ENCODE measurements around the gene RASGEF1C. TPM values are rescaled to one million over a fixed set of nuclear protein-coding genes. Genes with fewer than 3 reads are reported as not detected.
A peak's percentile ranks its signal among the peaks of the same experiment; 100 is the strongest.

The RASGEF1C gene
- total RNA-seq, 1 donor = under 0.01 TPM

DNA sequence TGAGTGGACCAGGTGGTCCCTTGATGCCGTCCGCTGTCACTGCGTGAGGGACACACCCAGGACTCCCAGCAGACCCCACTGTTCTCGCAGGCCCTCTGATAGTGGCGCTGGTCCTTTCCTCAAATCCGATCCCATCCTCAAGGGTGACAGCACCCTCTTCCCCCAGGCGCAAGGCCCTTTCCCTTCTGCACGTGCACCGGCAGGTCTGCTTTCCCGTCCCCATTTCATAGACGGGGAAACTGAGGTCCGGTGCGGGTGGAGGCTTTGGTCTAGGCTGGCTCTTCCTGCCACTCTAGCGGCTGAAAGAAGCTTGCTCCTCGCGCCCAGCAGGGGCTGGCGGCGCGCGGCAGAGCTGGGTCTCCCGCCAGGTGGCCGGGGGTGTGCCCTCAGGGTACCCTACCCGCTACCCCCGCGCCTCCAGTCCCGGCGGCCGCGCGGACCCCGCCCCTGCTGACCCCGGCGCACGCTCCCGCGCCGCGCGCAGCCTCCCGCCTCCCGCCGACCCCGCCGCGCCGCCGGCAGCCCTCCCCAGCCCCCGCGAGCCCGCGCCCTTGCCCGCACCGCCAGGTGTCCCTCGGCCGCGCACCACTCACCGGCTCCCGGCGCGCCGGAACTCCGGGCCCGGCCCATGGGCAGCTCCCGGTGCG is 453 bp downstream of the RASGEF1C start:
- peak overlapping the region; percentile 46 for H3K4me3 ChIP-seq (ENCODE audit: insufficient read depth, low read length)
- H3K36me3 ChIP-seq (ENCODE audit: insufficient read depth, low read length) = no peaks in the 10 kb centered on the region
- DNase-seq (ENCODE audit: insufficient read length, low spot score, missing footprints) = no peak
- H3K9me3 ChIP-seq (ENCODE audit: low read depth, low read length) = no peaks in the 10 kb centered on the region
- no peaks in the 10 kb centered on the region for H3K4me1 ChIP-seq (ENCODE audit: insufficient read depth, low read length)
- TF ChIP-seq, protein P1, sequence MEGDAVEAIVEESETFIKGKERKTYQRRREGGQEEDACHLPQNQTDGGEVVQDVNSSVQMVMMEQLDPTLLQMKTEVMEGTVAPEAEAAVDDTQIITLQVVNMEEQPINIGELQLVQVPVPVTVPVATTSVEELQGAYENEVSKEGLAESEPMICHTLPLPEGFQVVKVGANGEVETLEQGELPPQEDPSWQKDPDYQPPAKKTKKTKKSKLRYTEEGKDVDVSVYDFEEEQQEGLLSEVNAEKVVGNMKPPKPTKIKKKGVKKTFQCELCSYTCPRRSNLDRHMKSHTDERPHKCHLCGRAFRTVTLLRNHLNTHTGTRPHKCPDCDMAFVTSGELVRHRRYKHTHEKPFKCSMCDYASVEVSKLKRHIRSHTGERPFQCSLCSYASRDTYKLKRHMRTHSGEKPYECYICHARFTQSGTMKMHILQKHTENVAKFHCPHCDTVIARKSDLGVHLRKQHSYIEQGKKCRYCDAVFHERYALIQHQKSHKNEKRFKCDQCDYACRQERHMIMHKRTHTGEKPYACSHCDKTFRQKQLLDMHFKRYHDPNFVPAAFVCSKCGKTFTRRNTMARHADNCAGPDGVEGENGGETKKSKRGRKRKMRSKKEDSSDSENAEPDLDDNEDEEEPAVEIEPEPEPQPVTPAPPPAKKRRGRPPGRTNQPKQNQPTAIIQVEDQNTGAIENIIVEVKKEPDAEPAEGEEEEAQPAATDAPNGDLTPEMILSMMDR (IDR thresholded peaks at IDR 0.05; ENCODE audit: extremely low read depth, low read depth, low read length) = no peak
- no peak overlapping the region for H2AFZ ChIP-seq (ENCODE audit: low read length)
- peaks cover 18% of the 10 kb centered on the region for H3K27me3 ChIP-seq (ENCODE audit: insufficient read depth, low read length)
- no peaks in the 10 kb centered on the region for H3K79me2 ChIP-seq (ENCODE audit: insufficient read depth, low read length)
- H3K4me2 ChIP-seq (ENCODE audit: insufficient read depth, low read length) = peak overlapping the region; percentile 48
- no peaks in the 10 kb centered on the region for H4K20me1 ChIP-seq (ENCODE audit: insufficient read depth, low read length)
- H3K27ac ChIP-seq (ENCODE audit: low read depth, low read length) = no peak overlapping the region

DNA sequence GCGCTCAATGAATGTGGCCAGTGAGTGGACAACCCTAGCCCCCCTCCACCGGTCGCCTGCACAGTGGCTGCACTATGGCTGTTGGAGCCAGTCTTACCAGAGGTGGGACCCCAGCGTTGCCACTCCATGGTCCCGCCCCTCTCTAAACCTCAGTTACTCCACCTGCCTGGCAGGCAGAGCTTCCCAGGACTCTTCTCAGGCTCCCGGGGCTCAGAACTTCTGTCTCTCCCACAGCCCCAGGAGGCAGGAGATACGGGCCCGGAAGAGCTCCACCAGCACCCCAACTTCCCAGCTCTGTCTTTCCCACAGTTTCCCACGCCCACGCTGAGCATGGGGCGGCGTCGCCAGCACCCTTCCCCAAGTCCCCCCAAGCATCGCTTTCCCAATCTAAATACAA is 975 bp downstream of the RASGEF1C start:
- H3K4me3 ChIP-seq (ENCODE audit: insufficient read depth, low read length) = no peak overlapping the region
- no peak overlapping the region for H2AFZ ChIP-seq (ENCODE audit: low read length)
- no peaks in the 10 kb centered on the region for H3K9me3 ChIP-seq (ENCODE audit: low read depth, low read length)
- DNase-seq (ENCODE audit: insufficient read length, low spot score, missing footprints) = no peak
- H3K27ac ChIP-seq (ENCODE audit: low read depth, low read length) = no peak overlapping the region
- H4K20me1 ChIP-seq (ENCODE audit: insufficient read depth, low read length) = no peaks in the 10 kb centered on the region
- peak overlapping the region; percentile 48 for H3K4me2 ChIP-seq (ENCODE audit: insufficient read depth, low read length)
- no peaks in the 10 kb centered on the region for H3K36me3 ChIP-seq (ENCODE audit: insufficient read depth, low read length)
- H3K79me2 ChIP-seq (ENCODE audit: insufficient read depth, low read length) = no peaks in the 10 kb centered on the region
- TF ChIP-seq, protein P1 (IDR thresholded peaks at IDR 0.05; ENCODE audit: extremely low read depth, low read depth, low read length) = no peak
- H3K27me3 ChIP-seq (ENCODE audit: insufficient read depth, low read length) = peaks cover 18% of the 10 kb centered on the region
- H3K4me1 ChIP-seq (ENCODE audit: insufficient read depth, low read length) = no peaks in the 10 kb centered on the region

DNA sequence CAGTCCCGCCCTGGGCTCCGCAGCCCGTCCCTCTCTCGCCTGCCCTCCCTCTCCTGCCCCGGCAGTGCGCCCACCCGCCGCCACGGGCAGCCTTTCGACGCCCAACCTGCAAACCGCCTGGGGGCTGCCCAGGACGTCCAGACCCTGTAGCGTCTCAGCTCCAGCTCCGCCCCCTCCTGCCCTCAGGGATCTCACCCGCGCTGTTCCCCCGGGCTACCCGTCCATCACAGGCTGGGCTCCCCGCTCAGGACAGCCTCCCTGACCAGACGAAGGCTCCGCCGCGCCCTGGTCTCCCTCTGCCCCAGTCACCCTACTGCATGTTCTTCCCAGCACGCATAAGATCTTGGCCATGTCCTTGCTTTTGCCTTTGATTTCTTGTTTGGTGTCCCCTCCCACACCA is 1.4 kb downstream of the RASGEF1C start:
- H3K4me3 ChIP-seq (ENCODE audit: insufficient read depth, low read length) = no peak overlapping the region
- no peaks in the 10 kb centered on the region for H4K20me1 ChIP-seq (ENCODE audit: insufficient read depth, low read length)
- H3K4me1 ChIP-seq (ENCODE audit: insufficient read depth, low read length) = no peaks in the 10 kb centered on the region
- TF ChIP-seq, protein P1 (IDR thresholded peaks at IDR 0.05; ENCODE audit: extremely low read depth, low read depth, low read length) = no peak
- no peaks in the 10 kb centered on the region for H3K79me2 ChIP-seq (ENCODE audit: insufficient read depth, low read length)
- H3K27me3 ChIP-seq (ENCODE audit: insufficient read depth, low read length) = peaks cover 18% of the 10 kb centered on the region
- H2AFZ ChIP-seq (ENCODE audit: low read length) = no peak overlapping the region
- H3K27ac ChIP-seq (ENCODE audit: low read depth, low read length) = no peak overlapping the region
- no peak overlapping the region for H3K4me2 ChIP-seq (ENCODE audit: insufficient read depth, low read length)
- no peaks in the 10 kb centered on the region for H3K36me3 ChIP-seq (ENCODE audit: insufficient read depth, low read length)
- peak; percentile 85 for DNase-seq (ENCODE audit: insufficient read length, low spot score, missing footprints)
- no peaks in the 10 kb centered on the region for H3K9me3 ChIP-seq (ENCODE audit: low read depth, low read length)

DNA sequence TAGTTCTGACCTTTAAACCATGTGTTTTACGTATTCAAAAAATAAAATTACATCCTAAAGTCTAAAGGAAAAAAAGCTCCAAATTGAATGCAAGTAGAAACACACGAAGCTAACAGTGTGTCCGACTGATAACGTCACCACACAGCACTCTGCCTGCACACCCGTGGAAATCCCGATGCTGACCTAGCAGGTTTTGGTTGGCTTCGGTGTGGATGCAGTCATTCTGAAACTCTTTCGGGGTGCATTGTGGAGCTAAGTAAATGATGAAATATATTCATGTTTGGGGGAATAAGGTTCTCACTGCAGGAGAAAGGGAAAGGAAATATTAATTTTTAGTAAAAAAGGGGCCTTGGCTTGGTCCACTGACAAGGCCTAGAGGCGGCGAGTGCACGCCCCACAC is 2.0 kb downstream of the RASGEF1C start:
- H3K27ac ChIP-seq (ENCODE audit: low read depth, low read length) = no peak overlapping the region
- TF ChIP-seq, protein P1 (IDR thresholded peaks at IDR 0.05; ENCODE audit: extremely low read depth, low read depth, low read length) = no peak
- no peaks in the 10 kb centered on the region for H3K9me3 ChIP-seq (ENCODE audit: low read depth, low read length)
- DNase-seq (ENCODE audit: insufficient read length, low spot score, missing footprints) = peak; percentile 77
- no peaks in the 10 kb centered on the region for H3K36me3 ChIP-seq (ENCODE audit: insufficient read depth, low read length)
- no peak overlapping the region for H2AFZ ChIP-seq (ENCODE audit: low read length)
- no peak overlapping the region for H3K4me2 ChIP-seq (ENCODE audit: insufficient read depth, low read length)
- no peak overlapping the region for H3K4me3 ChIP-seq (ENCODE audit: insufficient read depth, low read length)
- no peaks in the 10 kb centered on the region for H3K4me1 ChIP-seq (ENCODE audit: insufficient read depth, low read length)
- H3K27me3 ChIP-seq (ENCODE audit: insufficient read depth, low read length) = peaks cover 18% of the 10 kb centered on the region
- no peaks in the 10 kb centered on the region for H4K20me1 ChIP-seq (ENCODE audit: insufficient read depth, low read length)
- H3K79me2 ChIP-seq (ENCODE audit: insufficient read depth, low read length) = no peaks in the 10 kb centered on the region
